GM15510 (cell line): ENCODE data around the gene LAMC3.

Experiments used
- POLR2A ChIP-seq: IDR thresholded peaks from 3 replicates; pipeline ENCODE4 v1.6.1; 2011; ENCODE audit warnings: borderline replicate concordance; ENCODE audit not compliant: insufficient read length; ENCODE audit errors: extremely low read depth

The LAMC3 gene

DNA sequence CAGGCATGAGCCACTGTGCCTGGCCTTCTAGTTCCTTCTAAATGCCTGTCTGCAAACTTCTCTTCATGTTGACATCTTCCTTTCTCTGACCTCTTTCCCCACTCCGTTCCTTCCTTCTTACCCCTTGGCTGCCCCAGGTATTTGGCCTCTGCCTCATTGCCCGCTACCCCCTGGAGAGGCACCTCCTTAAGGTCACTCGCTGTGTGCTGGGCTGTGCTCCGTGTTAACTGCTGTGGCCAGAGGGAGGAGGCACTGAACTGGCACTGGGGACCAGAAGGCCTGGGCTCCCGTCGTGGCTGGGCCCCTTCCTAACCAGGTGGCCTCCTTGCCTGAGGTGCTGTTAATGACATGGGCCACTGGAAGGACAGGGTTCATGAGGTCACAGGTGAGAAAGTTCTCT, 39.4 kb downstream of the LAMC3 start:
- no peak for TF ChIP-seq POLR2A

DNA sequence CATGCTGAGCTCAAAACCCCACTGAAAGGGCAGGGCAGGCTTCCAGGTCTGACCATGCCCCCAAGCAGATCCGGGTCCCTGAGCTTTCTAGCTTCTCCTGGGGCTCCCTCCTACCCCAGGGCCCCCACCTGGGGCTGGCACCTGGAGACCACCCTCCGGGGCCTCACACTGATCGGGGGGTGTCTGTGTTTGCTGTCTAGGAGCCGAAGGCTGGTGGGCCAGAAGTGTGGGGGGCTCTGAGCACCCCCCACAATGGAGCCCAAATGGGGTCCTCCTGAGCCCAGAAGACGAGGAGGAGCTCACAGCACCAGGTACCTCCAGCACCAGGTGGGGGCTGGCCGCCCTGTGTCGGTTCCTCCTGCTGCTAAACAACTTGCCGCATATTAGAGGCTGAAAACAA, 39.8 kb downstream of the LAMC3 start:
- no peak for TF ChIP-seq POLR2A

DNA sequence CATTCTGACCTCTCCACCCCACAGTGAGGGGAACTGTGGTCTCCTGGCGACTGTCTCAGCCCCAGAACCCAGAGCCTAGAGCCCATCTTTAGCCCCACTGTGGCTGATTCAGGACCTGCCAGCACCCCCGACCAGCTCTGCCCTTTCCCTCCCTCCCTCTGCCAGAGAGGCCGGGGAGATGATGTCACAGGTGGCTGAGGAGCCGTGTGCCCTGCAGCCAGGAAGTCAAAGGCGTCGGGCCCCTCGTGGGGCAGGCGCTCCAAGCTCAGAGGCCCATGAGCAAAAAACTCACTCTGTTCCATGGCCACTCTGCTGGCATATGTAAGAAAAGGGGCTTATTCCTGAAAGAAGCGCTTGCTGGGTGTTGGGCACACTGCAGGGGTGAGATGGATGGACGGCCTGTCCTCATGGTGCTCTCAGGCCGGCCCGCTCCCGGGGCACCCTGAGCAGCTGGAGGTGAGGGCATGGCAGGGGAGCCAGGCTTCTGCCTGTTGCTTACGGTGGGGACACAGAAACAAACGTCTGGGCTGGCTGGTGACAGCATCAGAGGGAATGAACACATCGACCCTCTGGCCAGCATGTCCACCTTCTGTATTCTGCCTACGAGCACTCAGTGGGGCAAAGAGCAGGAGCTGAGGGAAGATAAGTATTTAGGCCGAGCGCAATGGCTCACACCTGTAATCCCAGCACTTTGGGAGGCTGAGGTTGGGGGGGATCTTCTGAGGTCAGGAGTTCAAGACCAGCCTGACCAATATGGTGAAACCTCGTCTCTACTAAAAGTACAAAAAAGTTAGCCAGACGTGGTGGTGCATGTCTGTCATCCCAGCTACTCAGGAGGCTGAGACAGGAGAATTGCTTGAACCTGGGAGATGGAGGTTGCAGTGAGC, 41.1 kb downstream of the LAMC3 start:
- TF ChIP-seq POLR2A: no peak

DNA sequence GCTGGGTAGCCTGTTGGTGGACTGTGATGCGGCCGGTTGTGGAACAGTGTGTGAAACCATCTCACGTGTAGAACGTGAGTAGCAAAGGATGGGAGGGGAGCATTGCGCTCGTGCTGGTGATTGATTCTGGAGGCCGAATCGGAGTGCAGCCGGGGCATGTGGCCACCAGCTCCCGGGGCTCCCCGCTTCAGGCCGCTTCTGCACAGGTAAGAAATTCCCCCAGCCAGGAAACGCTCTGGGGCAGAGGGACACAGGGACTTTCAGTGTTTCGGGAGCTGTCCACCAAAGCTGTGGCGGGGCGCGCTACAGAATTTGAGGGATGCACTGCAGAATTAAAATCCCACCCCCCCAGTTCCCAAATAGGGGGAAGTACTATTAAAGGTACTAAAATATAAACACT, 41.9 kb downstream of the LAMC3 start:
- TF ChIP-seq POLR2A: no peak

DNA sequence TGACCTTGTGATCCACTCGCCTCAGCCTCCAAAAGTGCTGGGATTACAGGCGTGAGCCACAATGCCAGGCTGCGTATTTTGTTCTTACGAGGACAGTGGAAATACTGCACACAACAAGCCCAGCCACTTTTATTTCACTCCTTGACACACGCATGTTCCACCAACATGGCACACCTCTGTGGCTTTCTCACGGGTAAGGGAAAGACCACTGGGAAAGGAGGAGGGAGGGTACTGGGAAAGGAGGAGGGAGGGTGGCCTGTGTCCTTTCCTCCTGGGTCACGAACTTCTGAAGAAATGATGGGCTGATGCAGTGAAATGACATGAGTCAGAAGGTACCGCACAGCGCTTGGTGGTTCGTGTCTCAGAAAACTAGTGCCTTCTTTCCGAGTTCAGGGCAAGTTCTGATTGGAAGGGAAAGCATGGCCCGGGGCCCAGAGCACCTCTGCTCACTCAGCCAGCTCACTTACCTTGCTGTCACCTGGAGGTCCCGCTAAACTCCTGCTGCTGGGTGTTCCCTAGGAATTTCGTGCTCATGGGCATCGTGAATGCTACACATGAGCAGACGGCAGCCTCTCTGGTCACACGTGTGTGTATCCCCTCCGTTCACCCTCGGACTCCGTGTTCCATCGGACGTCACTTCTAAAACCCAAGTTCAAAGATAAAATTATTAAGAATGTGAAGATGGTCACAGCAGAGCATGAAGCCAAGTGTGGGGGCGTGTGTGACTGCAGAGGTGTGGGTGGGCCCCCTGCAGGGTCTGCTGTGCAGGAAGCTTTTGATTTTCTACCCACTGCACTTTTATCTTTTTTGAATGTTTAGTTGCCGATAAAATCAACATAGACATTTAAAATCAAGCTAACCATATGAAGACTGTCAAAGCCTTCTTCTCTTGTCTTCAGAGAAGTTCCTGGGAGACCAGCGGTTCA, 42.9 kb downstream of the LAMC3 start:
- TF ChIP-seq POLR2A: no peak

DNA sequence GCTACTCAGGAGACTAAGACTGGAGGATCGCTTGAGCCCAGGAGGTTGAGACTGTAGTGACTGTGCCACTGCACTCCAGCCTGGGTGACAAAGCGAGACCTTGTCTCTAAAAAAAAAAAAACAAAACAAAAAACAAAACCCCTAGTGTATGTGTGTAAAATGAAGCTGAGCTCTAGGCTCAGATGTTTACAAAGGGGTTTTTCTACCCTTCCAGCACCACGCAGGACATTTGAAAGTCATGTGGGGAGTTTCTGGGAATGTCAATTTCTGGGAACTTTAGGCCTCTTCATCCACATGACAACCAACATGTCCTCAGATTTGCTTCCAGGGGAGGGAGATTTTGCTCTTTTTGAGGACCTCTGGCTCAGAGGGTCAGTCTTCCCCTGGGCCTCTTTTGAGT, 44.9 kb downstream of the LAMC3 start:
- TF ChIP-seq POLR2A: no peak

DNA sequence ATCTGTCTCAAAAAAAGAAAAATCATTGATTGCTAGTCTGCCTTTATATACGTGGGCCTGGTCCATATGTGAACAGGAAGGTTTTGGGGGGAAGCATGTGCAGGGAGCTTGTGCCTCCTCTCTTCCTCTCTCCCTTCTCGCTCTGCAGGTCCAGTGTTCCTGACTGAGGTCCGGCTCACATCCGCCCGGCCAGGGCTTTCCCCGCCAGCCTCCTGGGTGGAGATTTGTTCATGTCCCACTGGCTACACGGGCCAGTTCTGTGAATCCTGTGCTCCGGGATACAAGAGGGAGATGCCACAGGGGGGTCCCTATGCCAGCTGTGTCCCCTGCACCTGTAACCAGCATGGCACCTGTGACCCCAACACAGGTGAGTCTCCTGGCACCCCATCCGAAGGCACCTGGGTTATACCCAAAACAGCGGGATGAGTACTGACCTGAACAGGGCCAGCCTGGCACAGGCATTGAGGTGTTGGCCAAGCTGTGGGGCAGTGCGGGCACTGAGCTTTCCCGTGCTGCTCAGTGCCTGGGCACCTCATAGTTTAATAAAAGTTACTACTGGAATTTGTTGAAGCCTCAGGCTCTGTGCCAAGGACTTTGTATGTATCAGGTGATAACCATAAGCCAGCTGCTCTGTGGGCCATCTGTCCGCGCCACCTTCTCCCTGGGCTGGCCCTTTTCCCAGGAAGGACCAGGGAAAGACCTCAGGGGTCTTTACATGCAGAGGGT, 48.0 kb downstream of the LAMC3 start:
- no peak for TF ChIP-seq POLR2A

DNA sequence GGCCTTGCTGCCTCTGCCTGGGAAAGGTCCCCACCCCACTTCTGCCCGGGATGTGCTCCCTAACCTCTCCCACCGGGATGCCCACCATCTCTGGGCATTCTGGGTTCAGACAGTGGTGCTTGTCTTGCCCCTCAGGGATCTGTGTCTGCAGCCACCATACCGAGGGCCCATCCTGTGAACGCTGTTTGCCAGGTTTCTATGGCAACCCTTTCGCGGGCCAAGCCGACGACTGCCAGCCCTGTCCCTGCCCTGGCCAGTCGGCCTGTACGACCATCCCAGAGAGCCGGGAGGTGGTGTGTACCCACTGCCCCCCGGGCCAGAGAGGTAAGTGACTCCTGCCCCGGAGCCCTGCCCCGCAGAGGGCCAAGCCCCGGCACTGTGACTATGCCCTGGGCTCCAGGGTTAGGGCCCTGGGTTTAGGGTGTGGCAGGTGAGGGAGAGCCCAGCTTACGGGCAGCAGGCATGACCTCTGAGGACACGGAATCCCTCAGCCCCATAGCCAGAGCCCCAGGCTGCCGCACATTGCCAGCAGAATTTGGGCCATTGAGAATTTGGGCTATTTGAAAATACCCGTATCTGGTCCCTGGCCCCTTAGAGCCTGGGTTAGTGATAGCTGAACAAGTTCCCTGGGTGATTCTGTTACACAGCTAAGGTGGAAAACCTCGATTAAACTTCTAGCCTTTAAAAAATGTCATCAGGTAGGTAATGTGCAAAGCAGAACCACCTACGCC, 52.1 kb downstream of the LAMC3 start:
- no peak for TF ChIP-seq POLR2A

DNA sequence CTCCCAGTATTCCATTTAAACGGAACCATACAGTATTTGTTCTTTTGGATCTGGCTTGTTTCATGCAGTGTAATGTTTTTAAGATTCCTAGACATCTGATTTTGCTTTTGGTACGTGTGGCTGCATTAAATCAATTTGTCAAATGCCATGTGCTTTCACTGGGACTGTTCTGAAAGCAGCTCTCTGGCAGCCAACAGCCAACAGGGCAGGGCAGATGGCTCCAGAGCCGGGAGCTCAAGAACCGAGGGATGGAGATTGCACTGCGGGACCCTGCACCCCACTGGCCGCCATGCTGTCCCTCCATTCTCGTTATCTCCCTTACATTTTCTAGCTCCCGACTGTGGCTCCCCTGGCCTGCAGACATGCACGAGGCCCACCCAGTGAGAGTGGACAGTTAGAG, 54.0 kb downstream of the LAMC3 start:
- no peak for TF ChIP-seq POLR2A

DNA sequence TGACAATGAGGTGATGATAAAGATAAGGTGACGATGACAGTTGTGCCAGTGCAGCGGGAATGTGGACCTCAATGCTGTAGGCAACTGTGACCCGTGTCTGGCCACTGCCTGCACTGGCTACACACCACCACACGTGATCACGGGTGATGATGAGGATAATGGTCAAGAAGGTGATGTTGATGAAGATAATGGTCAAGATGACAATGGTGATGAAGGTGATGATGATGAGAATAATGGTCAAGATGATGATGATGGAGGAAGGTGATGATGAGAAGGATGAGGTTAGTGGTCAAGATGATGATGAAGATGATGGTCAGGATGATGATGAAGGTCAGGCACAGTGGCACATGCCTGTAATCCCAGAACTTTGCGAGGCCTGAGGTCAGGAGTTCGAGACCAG, 56.6 kb downstream of the LAMC3 start:
- no peak for TF ChIP-seq POLR2A

DNA sequence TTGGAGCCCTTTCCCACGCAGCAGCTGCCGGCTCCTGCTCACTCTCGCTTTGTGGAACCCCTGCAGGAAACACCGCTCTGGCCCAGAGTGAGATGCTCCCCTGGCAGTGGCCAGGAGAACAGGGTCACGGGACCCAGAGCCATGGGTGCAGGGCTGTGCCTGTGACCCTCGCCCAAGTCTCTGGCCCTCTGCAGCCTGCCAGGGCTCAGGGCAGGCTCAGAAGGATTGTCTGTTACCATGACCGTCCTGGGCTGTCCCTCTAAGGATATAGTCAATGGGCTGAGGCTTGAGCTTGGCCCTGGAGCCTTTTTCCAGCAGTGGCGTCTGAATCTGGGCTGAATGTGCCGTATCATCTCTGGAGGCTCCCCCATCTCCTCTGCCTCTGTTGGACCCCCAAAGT, 58.7 kb downstream of the LAMC3 start:
- TF ChIP-seq POLR2A: no peak

DNA sequence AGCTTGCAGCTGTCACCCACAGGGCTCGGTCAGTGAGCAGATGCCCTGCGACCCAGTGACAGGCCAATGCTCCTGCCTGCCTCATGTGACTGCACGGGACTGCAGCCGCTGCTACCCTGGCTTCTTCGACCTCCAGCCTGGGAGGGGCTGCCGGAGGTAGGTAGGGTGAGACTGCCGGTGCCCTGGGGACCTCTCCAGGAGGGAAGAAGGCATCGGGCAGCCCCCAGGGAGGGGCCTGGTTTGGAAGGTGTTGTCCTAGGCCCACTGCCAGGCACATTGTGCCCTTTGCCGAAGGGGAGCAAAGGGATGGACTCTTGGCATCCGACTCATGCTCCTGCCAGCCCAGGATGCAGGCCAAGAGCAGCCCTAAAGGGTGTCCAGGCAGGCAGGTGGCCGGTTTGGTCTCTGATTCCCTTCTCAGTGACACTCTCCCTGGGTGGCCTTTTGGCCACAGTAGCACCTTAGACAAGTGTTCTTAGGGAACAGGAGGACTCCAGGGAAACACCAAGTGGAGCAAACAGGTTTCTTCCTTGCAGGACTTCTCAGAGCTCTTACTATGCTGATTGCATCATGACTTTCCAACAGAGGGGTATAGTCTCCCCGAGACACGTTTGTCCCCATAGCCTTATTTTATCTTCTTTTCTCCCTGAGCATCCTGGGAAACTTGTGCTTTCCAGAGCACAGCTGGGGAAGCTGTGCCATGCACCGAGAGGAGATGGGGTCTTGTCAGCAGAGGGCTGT, 59.3 kb downstream of the LAMC3 start:
- TF ChIP-seq POLR2A: no peak

DNA sequence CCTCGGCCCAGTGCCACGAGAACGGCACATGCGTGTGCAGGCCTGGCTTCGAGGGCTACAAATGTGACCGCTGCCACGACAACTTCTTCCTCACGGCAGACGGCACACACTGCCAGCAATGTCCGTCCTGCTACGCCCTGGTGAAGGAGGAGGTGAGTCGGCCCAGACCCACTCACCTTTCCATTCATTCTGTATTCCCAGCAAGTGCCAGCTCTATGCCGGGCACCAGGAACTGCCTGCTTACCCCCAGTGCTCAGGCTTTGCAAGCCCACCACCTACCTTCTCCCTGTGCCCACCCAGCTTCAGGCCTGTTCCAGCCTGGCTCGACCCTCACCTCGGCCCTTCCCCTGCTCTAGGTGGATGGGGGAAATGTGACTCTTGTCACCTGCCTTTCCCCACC, 60.7 kb downstream of the LAMC3 start:
- no peak for TF ChIP-seq POLR2A

DNA sequence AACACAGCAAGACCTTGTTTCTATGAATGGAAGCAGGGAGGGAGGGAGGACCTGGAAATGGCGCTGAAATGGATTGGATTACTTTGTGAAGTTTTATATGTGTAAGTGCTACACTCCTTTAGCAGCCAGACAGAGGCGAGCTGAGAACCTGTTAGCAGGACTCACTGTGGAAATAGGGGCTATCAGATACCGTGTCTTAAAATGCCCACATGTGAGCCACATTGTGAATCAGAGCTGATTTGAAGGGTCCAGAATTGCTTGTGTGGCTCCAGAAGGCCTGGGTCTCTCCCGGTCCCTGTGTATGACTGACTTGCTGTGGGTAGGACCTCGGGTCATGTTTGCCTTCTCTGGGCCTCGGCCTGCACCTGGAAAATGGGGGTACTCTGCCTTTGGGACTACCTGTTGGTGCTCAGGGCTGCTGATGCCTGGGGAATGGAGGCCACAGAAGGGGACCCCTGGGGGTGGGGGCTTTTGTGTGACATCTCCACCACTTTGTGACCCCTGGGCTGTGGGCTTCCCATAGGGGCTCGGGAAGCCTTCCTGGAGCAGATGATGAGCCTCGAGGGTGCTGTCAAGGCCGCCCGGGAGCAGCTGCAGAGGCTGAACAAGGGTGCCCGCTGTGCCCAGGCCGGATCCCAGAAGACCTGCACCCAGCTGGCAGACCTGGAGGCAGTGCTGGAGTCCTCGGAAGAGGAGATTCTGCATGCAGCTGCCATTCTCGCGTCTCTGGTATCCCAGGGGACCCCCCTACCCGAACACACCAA, 63.3 kb downstream of the LAMC3 start:
- TF ChIP-seq POLR2A: no peak

DNA sequence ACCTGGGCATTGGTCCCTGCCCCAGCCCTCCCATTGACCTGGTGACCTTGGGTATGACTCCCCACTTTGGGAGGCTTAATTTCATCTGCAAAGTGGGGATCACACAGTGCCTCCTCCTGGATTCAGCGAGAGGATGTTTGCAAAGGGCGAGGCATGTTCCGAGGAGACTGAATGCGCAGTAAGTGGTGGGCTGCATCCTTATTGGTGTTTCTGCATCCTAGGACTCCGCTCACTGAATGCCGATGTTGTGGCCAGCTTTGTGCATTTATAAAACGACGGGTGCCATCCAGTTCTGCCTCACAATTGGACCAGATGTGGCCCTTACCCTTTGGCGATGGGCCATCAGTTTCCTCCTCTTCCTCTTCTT, 63.9 kb downstream of the LAMC3 start:
- TF ChIP-seq POLR2A: no peak
